ENCODE data around the gene CHRNB2. TPM values are rescaled to one million over a fixed set of nuclear protein-coding genes. Genes with fewer than 3 reads are reported as not detected.

The CHRNB2 gene
- total RNA-seq, 1 donor from 2014 or later = not detected

DNA sequence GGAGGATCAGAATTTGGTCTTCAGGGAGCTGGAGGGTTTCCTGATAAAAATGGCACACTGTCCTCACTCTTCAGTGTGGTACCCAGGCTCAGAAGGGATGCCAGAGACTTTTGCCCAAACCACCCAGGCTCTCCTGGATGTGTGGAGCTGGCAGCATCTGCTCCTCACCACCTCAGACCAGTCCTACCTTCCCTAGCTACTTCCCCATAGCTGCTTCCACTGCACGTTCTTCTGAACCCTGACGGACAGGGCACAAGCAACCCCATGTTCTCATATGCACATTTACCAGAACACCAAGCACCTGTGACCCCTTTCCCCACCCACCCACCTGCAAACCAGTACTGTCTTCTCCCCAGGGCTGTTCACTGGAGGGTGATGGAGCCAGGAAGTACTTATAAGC lies 35.7 kb downstream of the CHRNB2 start:
- intact Hi-C loops (cut with micrococcal nuclease) = no loop called here
- H3K27ac Mint-ChIP-seq = peak overlapping the region; percentile 56
- no peaks in the 10 kb centered on the region for H3K9me3 Mint-ChIP-seq
- ChIA-PET POLR2A (interaction anchor here (0.6 kb wide), 1 partner anchor 341 kb away, joined by 4 read pairs; no protein-coding TSS in a partner anchor), CTCF (interaction anchor here (1.3 kb wide), 1 partner anchor 44 kb away, joined by 4 read pairs; no protein-coding TSS in a partner anchor)
- TF ChIP-seq, protein P1, sequence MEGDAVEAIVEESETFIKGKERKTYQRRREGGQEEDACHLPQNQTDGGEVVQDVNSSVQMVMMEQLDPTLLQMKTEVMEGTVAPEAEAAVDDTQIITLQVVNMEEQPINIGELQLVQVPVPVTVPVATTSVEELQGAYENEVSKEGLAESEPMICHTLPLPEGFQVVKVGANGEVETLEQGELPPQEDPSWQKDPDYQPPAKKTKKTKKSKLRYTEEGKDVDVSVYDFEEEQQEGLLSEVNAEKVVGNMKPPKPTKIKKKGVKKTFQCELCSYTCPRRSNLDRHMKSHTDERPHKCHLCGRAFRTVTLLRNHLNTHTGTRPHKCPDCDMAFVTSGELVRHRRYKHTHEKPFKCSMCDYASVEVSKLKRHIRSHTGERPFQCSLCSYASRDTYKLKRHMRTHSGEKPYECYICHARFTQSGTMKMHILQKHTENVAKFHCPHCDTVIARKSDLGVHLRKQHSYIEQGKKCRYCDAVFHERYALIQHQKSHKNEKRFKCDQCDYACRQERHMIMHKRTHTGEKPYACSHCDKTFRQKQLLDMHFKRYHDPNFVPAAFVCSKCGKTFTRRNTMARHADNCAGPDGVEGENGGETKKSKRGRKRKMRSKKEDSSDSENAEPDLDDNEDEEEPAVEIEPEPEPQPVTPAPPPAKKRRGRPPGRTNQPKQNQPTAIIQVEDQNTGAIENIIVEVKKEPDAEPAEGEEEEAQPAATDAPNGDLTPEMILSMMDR (IDR thresholded peaks at IDR 0.05) = no peak
- peaks cover 71% of the 10 kb centered on the region for H3K36me3 Mint-ChIP-seq (ENCODE audit: low read depth)
- DNase-seq = no peak
- H3K4me3 Mint-ChIP-seq = no peak overlapping the region
- no peak for ATAC-seq (ENCODE audit: low read depth)
- no peaks in the 10 kb centered on the region for H3K27me3 Mint-ChIP-seq
- H3K4me1 Mint-ChIP-seq = peaks cover 58% of the 10 kb centered on the region

DNA sequence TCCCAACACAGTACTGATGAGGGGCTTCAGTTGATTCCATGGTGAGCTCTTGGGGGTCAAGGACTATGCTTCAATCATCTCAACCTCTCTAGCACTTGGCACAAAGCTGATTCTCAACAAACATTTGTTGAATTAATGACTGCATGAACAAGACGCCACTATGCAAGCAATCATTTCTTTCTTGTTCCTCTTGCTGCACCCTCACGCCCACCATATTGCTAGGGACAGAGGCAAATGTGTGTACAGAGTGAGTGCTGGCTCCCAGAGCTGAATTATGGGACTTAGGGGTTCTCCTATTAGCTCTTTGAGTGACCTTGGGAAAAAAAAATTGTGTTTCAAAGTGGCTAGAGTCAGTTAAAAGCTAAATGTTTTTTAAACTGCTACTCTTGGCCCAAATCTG lies 38.0 kb downstream of the CHRNB2 start:
- DNase-seq (no peak), ATAC-seq (ENCODE audit: low read depth) (no peak)
- intact Hi-C loops (cut with micrococcal nuclease) = loop anchor here (5.0 kb wide), 4 partner anchors 198 to 658 kb away; partner anchors contain the start of genes DENND4B, EFNA4 and IL6R
- Mint-ChIP-seq H3K27ac (peak overlapping the region; percentile 37), H3K27me3 (no peaks in the 10 kb centered on the region), H3K4me1 (peaks cover 65% of the 10 kb centered on the region), H3K9me3 (no peaks in the 10 kb centered on the region), H3K36me3 (ENCODE audit: low read depth) (peaks cover 53% of the 10 kb centered on the region), H3K4me3 (no peak overlapping the region)
- CTCF ChIA-PET = interaction anchor here (0.9 kb wide), 1 partner anchor 339 kb away, joined by 3 read pairs; no protein-coding TSS in a partner anchor
- POLR2A ChIA-PET = interaction anchor here (0.6 to 0.9 kb wide), 2 partner anchors 13 to 302 kb away, joined by 3 to 4 read pairs; no protein-coding TSS in a partner anchor
- TF ChIP-seq, protein P1 (IDR thresholded peaks at IDR 0.05) = no peak

DNA sequence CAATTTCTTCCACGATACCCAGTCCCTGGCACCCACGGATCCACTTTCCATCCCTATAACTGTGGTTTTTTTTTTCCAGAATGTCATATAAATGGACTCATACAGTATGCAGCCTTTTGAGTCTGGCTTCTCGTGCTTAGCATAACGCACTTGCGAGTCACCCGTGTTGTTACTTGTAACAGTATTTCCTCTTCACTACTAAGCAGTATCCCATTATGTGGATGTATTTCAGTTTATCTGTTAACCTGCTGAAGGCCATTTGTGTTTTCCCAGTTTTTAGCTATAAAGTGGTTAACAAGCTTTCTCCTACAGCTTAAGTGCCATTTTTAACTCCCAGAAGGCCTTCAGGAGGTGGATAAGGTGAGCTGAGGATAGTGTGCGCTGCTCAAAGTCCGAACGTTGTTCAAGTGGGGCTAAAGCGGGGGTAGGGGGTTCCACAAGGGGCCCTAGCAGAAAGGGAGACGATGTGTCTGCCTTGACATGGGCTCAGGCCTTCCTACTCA lies 39.6 kb downstream of the CHRNB2 start:
- TF ChIP-seq, protein P1 (IDR thresholded peaks at IDR 0.05) = no peak
- no peak for DNase-seq
- H3K4me1 Mint-ChIP-seq = peaks cover 73% of the 10 kb centered on the region
- intact Hi-C loops (cut with micrococcal nuclease) = loop anchor here (5.0 kb wide), 4 partner anchors 200 to 660 kb away; partner anchors contain the start of genes DENND4B, EFNA4 and IL6R
- ChIA-PET POLR2A (interaction anchor here (0.6 to 1.0 kb wide), 6 partner anchors 21 to 780 kb away, joined by 3 to 13 read pairs (median 6); no protein-coding TSS in a partner anchor), CTCF (interaction anchor here (0.6 kb wide), 1 partner anchor 587 kb away, joined by 3 read pairs; no protein-coding TSS in a partner anchor)
- H3K27ac Mint-ChIP-seq = peak overlapping the region; percentile 90
- no peaks in the 10 kb centered on the region for H3K27me3 Mint-ChIP-seq
- peaks cover 37% of the 10 kb centered on the region for H3K36me3 Mint-ChIP-seq (ENCODE audit: low read depth)
- ATAC-seq (ENCODE audit: low read depth) = peak; percentile 9
- H3K4me3 Mint-ChIP-seq = peak overlapping the region; percentile 89
- H3K9me3 Mint-ChIP-seq = no peaks in the 10 kb centered on the region

DNA sequence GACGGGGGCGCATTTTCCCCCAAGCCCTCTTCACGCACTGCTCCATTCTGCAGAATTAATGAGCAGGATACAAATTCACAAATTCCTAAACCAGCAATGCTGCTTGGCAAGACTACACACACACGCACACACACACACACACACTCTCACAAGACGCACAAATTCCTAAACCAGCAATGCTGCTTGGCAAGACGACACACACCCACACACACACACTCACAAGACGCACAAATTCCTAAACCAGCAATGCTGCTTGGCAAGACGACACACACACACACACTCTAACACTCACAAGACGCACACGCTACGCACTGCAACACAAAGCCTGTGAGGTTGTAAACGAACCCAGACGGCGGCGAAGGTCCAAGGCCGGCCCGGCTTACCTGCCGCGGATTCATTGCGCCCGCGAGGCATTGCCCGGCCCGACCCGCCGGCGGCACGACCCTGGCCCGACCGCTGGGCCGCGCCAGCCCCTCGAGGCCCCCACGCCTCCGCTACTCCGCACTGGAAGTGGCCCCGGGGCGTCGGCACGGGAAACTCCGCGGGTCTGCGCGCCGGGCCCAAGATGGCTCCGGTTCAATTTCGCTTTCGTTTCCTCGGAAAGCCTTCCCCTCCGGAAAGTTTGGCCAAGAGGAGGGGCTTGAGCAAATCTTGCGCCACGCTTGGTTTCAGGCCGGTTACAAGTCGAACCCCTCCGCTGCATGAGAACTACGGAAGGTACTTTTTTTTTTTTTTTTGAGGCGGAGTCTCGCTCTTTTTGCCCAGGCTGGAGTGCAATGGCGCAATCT lies 40.2 kb downstream of the CHRNB2 start, which contains the start of gene ADAR:
ADAR (minus strand) TSS at position 578 of the 788 bp plus-strand sequence; CDS start at position 398, 180 bp downstream.
- H3K4me1 Mint-ChIP-seq = peaks cover 73% of the 10 kb centered on the region
- ATAC-seq (ENCODE audit: low read depth) (peak; percentile 91), DNase-seq (peak; percentile 80)
- TF ChIP-seq, protein P1 (IDR thresholded peaks at IDR 0.05) = no peak
- CTCF ChIA-PET = no interaction called here
- H3K36me3 Mint-ChIP-seq (ENCODE audit: low read depth) = peaks cover 32% of the 10 kb centered on the region
- POLR2A ChIA-PET = interaction anchor here (0.6 to 1.6 kb wide), 18 partner anchors 11 to 1201 kb away, joined by 3 to 15 read pairs (median 5); no protein-coding TSS in a partner anchor
- peak within 1 kb of the TSS; percentile 90 for H3K27ac Mint-ChIP-seq
- H3K9me3 Mint-ChIP-seq = no peaks in the 10 kb centered on the region
- intact Hi-C loops (cut with micrococcal nuclease) = loop anchor here (1.0 to 5.0 kb wide), 7 partner anchors 19 to 661 kb away; partner anchors contain the start of genes DENND4B, EFNA4, IL6R and PMVK
- H3K4me3 Mint-ChIP-seq = peak within 1 kb of the TSS; percentile 89
- H3K27me3 Mint-ChIP-seq = no peaks in the 10 kb centered on the region

Data from activated B cell treated with CpG ODN at 0.5 μM for 24 hours (primary cell).